ENCODE measurements around the gene TBC1D9.

GRCh38 chr4:140654495-140654814 lies 101.7 kb downstream of the TBC1D9 start:
- TF ChIP-seq POLR2A (IDR thresholded peaks at IDR 0.05), result no peak
- TF ChIP-seq POLR2AphosphoS5 (IDR thresholded peaks at IDR 0.05), result no peak

Data from prostate gland (tissue), 1 donor.